HG02870 (cell line): ENCODE results near the gene FCRL3.
"Not testable (repeated sequence)": the region's sequence is repeated elsewhere in the genome, so short reads cannot be mapped to it uniquely, and the experiment has no call there.

Source experiments
- ATAC-seq: cut with Tn5 transposase; IDR thresholded peaks from one replicate; pipeline ENCODE4 v1.9.1; 2021; ENCODE audit warnings: mild to moderate bottlenecking, moderate library complexity; ENCODE audit not compliant: unreplicated experiment

The FCRL3 gene, protein sequence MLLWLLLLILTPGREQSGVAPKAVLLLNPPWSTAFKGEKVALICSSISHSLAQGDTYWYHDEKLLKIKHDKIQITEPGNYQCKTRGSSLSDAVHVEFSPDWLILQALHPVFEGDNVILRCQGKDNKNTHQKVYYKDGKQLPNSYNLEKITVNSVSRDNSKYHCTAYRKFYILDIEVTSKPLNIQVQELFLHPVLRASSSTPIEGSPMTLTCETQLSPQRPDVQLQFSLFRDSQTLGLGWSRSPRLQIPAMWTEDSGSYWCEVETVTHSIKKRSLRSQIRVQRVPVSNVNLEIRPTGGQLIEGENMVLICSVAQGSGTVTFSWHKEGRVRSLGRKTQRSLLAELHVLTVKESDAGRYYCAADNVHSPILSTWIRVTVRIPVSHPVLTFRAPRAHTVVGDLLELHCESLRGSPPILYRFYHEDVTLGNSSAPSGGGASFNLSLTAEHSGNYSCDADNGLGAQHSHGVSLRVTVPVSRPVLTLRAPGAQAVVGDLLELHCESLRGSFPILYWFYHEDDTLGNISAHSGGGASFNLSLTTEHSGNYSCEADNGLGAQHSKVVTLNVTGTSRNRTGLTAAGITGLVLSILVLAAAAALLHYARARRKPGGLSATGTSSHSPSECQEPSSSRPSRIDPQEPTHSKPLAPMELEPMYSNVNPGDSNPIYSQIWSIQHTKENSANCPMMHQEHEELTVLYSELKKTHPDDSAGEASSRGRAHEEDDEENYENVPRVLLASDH

DNA sequence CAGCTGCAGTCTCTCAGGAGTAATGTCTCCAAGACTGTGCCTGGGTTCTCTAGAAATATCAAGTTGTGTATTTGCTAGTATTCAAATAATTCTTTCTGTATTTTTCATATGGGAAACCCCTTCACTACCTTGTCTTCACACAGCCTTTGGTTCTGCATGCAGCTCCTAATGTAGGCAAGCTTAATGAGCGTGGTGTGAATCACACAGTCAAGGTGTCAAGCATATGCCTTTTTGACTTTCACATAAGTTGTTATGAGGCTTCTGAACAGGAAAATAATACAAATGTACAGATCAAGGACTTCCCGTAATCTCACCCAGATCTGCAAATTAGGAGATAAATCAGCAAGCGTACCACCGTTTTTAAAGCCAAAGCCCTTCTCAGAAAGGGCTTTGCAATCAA, at the start of gene FCRL3:
FCRL3 (minus strand) TSS at position 38 of the 400 bp plus-strand sequence. CDS start 280 bp downstream, outside the sequence.
- ATAC-seq, result no peak

DNA sequence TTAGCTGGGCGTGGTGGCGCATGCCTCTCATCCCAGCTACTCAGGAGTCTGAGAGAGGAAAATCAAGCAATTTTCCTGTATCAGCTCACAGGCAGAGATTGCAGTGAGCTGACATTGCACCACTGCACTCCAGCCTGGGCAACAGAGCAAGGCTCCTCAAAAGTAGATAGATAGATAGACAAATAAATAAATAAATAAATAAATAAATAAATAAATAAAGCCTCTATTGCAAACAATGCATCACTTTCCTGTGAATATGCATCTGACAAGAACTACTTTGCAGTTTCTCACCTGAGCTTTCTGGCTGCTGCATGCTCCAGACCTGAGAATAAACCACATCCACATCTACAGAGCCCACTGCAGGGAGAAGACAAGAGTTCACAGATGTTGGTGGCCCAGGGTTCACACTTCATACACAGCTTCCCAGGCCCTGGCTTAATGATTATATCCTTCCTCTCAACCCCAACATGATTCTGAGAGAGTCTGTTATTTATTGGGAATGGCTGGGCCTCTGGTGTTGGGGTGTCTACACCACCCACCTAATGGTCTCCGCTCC, 47.8 kb upstream of the FCRL3 start:
- ATAC-seq, result no peak

DNA sequence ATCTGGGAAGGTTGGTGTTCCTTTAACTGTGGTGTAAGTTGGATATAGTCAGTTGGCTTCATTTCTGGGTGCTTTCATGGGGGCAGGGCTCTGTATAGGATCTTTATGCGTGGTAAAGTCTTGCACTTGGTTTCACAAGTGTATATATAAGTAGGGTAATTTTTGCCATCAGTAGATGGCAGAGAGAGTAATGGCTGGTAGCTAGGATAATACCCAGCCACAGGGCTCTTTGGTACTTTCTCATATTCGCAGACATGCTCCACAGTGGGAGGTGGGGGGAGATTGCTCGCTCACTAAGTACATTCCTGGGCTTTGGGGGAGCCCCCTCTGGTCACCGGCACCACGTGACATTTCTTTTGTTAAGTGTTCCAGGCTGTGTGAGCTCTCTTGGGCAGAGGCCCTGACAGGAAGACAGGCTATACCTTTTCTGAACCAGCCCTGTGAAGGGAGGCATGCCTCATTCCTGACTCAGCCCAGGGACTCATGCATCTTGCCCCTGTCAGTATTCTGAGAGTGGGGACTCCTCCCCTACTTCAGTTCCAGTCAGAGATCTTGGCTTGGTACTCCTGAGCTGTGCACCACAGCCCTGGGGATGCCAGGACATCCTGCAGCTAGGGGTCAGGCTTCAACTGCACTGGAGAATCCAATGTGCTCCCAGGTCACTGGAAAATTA, 38.8 kb upstream of the FCRL3 start:
- ATAC-seq, result no peak

DNA sequence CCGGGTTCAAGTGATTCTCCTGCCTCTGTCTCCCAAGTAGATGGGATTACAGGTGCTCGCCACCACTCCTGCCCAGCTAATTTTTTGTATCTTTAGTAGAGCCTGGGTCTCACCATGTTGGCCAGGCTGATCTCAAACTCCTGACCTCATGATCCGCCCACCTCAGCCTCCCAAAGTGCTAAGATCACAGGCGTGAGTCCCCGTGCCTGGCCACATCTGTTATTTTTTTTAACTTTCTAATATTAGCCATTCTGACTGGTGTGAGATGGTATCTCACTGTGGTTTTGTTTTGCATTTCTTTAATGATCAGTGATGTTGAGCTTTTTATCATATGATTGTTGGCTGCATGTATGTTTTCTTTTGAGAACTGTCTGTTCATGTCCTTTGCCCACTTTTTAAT, 35.4 kb upstream of the FCRL3 start:
- not testable (repeated sequence) for ATAC-seq

DNA sequence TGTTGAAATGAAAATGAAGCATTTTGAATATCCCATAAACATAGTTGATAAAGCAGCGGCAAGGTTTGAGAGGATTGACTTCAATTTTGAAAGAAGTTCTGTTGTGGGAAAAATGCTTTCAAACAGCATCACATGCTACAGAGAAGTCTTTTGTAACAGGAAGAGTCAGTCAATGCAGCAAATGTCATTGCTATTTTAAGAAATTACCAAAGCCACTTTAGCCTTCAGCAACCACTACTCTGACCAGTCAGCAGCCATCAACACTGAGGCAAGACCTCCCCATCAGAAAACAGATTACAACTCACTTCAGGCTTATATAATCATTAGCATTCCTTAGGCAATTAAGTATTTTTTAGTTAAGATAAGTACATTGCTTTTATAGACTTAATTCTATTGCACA, 33.8 kb upstream of the FCRL3 start:
- ATAC-seq, result peak; percentile 48

DNA sequence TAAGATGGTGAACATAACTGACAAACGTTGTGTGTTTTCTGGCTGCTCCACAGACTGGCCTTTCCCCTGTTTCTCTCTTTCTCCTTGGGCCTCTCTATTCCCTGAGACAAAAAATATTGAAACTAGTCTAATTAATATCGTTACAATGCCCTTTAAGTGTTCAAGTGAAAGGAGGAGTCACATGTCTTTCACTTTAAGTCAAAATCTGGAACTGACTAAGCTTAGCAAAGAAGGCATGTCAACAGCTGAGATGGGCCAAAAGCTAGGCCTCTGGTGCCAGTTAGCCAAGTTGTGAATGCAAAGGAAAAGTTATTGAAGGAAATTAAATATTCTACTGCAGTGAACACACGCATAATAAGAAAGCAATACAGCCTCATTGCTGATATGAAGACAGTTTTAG, 32.2 kb upstream of the FCRL3 start:
- no peak for ATAC-seq

DNA sequence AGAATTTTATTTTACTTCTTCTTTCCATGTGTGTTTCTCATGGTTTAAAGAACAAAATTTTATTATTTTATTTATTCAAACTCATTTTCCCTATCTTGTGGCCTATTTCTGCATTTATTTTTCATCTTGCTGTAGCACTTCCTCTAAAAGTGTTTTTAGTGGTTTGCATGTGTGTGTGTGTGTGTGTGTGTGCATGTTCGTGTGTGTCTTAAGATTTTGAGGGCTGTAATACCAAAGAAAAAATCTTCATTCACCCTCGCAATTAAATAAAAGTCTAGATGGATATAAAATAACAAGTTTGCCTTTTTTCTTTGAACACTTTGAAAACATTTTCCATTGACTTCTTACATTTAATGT, 24.6 kb upstream of the FCRL3 start:
- ATAC-seq, result no peak

DNA sequence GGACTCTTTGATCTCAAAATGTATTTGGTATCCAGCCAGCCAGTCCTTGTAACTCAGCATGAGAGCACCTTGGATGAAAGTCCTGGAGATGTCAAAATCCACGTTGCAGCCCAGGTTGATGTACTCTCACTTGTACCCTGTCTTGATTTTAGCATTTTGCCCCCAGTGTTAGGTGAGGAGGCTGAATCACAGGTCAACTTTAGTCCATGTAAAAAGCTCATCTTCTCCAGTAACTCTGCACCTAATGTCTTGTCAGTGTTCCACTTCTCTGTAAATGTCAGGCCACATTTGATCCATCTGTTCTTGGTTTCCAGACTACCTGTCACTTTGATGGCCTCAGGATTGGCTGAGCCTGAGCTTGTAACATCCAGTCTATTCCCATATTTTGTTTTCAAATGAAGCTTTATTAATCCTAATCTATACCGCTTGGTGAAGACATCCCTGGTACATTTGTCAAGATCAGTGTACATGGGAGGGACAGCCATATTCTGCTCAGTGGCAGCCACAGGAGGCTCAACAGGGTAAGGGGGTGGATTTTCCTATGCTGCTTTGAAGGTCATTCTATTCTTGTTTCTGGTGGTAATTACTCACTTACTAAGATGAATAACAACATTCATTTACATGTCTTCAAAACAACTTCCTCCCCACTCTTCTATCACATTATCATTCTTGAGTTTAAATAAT, 24.1 kb upstream of the FCRL3 start:
- ATAC-seq, result no peak

DNA sequence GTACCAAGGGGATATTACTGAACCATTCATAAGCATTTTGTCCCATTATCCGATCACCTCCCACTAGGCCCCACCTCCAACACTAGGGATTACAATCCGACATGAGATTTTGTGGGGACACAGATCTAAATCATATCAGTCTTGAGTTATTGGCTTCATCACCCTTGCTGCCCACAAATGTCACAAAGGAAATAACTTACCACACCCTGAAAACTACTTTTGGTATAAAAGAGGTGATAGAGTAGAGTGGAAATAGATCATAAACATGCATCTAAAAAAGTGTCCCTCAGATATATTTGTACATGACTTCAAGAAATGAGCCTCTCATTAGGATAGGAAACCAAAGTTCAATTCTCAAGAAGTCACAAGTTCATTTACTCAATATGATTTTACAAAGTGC, 22.6 kb upstream of the FCRL3 start:
- ATAC-seq, result no peak

DNA sequence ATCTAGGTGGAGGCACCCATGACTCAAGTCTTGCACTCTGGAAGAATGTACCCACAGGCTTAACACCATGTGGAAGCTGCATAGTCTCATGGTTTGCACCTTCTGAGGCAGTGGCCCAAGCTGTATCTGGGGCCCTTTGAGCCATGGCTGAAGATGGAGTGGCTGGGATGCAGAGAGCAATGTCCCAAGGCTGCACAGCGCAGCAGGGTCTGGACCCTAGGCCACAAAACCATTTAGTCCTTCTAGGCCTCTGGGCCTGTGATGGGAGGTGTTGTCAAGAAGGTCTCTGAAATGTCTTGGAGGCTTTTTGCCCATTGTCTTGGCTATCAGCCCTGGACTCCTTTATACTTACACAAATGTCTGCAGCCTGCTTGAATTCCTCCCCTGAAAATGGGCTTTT, 21.4 kb upstream of the FCRL3 start:
- ATAC-seq, result no peak

DNA sequence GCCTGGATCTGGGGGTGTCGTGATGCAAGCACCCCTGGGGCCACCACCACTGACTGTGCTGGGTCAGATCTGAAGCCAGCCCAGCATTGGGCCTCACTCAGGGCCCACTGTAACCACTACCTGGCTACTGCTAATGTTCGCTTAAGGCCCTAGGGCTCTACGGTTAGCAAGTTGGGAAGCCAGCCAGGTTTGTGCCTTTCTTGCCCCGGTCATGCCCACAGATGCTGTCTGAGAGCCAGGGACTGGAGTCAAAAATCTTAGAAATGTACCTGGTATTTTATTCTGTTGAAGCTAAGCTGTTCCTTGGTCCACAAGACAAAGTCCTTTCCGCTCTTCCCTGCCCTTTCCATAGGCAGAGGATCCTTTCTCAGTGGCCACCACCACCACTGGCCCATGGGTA, 15.2 kb upstream of the FCRL3 start:
- ATAC-seq, result no peak

DNA sequence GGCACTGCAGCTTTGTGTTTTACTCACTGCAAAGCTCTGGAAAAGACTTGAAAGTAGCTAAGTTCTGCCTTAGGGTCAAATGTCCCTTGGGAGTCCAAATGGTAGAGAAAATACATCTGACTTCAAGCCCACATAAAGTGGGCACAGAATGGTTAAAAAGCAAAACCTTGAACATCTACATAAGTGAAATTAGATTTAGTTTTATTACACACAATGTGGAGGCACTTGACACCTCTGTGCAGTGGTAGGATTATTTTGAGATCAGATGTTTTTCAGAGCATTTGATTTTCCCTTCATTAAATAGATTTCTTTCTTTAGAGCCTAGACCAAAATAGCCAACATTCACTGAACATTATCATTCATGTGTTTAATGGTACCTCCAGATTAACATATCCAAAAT, 11.2 kb upstream of the FCRL3 start:
- no peak for ATAC-seq

DNA sequence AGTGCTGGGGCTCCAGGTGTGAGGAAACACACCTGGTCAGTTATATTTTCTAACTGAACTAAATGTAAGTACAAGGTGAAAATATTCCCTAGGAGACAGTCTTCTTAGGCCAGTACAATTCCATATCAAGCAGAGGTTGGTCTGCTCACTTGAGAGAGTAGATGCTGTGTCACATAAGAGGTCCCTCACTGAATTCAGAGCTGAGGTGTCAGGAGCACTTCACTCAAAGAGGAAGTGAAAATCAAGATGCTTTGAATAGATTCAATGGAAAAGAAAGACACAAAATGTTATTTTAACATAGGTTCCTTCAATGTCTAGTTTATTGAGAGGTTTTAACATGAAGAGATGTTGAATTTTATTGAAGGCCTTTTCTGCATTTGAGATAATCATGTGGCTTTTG, 4.3 kb upstream of the FCRL3 start:
- ATAC-seq, result no peak

DNA sequence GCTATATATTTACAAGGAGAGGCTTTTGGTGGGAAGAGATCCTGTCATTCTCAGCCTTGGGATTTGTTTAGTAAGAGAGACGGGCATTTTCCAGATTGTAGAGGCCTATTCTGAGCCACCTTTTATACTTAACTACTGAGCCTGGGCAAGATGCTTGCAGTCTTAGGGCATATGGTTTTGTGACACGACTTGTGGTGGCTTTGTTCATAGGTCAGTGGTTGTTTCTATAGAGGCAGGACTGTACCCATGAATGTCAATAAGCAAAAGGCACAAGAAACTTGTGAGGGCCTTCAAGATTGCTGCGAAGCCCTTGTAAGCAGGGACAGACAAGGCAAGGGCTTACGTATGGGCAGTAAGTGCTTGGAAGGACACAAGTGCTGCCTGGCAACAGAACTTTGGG, 3.4 kb upstream of the FCRL3 start:
- no peak for ATAC-seq

DNA sequence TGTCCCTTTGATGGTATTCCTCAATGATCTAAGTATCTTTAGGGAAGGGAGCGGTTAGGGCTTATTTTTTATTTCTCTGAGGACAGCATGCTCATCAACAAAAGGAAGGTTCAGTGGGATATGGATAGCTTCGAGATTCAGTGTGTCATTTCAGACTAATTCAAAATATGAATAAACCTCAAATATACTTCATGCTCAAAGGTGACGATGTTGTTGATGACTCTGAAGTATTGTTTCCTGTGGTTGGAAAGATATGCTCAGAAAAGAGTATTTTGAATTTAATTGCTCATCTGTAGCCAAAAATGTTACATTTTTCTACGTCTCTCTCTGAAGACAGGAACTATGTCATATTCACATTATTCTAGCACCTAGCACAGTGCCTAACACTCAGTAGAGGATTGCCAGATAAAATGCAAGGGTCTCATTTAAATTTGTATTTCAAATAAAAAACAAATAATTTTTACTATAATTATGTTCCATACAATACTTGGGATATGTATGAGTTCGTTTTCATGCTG, 1.8 kb upstream of the FCRL3 start:
- ATAC-seq, result no peak

DNA sequence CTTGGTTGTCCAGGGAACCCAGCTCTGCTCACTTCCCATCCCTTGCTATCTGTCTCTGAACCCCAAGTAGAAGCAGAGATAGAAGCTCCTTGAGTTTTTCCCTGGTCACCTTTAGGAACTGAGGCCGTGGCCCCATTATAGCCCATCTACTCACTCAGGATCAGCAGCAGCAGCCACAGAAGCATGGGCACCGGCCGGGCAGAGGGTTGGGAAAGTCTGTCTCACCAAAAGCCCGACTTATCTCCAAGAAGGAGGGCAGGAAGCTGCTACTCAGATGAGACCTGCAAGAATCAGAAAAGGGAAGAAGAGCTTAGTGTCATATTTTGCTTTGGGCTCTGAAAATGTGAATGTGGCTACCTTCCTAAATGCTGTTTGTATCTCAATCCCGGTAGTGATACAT, 264 bp downstream of the FCRL3 start:
- ATAC-seq, result no peak

DNA sequence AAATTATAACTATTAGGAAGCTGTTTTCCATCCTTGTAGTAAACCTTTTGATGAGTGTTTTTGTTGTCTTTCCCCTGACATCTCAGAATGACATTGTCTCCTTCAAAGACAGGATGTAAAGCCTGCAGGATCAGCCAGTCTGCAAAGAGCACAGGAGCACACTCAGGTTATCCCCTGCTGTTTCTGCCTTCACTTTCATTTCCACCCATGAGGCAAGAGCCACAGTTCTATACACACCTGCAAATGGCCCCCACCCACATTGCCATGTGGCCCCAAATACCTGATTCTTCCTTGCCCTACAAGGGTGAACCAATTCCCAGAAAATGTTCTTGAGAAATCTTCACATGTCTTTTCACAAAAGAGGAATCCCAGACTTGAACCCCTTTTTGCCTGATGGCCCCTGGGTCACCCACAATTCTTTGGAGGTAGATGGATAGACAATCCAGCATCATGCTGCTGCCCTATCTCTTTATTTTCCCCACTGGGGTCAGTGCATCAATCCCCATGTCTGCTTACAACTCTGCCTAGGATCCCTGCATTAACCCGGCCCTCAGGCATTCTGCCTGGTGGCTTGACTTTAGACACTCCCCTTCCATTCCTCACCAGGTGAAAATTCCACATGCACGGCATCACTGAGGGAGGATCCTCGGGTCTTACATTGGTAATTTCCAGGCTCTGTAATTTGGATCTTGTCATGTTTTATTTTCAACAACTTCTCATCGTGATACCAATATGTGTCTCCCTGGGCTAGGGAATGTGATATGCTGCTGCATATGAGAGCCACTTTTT, 2.6 kb downstream of the FCRL3 start:
- ATAC-seq, result no peak

DNA sequence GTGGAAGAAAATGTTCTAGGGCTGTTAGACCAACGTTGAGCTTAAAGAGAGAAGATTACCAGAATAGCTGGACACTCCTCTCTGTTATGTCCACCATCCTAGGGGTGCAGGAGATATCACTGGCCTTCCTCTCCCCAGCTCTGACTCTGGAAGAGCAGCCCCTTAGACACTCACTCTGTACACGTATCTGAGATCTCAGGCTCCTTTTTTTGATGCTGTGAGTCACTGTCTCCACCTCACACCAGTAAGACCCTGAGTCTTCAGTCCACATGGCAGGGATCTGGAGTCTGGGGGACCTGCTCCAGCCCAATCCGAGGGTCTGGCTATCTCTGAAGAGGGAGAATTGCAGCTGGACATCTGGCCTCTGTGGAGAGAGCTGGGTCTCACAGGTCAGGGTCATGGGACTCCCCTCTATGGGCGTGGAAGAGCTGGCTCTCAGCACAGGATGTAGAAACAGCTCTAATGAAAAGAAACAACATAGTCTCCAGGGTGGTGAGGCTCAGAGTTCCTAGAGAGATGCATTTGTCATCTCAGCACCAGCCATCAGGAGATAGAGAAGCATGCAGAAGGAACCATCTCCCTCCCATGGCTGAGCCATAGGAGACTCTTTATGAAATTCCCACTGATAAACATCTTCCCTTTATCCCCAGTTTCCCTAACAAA, 3.5 kb downstream of the FCRL3 start:
- no peak for ATAC-seq

DNA sequence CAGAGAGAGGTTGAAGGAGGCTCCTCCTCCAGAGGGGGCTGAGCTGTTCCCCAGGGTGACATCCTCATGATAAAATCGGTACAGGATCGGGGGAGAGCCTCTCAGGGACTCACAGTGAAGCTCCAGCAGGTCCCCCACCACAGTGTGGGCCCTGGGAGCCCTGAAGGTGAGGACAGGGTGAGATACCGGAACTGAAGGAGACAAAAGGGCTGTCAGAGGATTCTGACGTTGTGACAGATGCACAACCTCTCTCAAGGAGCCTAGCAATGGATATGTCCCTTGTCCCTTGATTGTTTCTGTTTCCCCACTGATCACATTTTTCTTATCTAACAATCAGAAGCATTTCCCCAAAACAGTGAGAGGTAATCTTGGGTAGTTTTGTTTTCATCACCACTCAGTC, 5.2 kb downstream of the FCRL3 start:
- ATAC-seq, result no peak
